ENCODE results near the gene COMMD1.

DNA sequence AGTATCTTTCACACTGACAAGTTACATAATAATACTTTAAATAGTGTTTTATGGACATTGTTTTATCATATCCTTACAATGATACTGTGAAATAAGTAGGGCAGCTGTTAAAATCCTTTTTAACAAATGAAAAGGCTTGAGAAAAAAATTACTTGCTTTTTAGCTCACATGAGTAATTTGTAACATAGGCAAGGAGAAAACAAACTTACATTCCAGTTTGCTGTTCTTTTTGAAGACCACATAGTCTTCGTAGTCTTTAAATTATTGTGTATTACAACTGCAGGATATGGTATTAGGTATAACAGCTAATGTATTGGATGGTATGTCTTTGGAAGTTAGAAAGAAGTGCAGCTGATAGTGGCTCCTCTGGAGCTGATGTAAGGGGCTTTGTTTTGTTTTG is 130.8 kb downstream of the COMMD1 start:
- TF ChIP-seq, protein P1, sequence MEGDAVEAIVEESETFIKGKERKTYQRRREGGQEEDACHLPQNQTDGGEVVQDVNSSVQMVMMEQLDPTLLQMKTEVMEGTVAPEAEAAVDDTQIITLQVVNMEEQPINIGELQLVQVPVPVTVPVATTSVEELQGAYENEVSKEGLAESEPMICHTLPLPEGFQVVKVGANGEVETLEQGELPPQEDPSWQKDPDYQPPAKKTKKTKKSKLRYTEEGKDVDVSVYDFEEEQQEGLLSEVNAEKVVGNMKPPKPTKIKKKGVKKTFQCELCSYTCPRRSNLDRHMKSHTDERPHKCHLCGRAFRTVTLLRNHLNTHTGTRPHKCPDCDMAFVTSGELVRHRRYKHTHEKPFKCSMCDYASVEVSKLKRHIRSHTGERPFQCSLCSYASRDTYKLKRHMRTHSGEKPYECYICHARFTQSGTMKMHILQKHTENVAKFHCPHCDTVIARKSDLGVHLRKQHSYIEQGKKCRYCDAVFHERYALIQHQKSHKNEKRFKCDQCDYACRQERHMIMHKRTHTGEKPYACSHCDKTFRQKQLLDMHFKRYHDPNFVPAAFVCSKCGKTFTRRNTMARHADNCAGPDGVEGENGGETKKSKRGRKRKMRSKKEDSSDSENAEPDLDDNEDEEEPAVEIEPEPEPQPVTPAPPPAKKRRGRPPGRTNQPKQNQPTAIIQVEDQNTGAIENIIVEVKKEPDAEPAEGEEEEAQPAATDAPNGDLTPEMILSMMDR (IDR thresholded peaks at IDR 0.05) = no peak
- TF ChIP-seq POLR2A (IDR thresholded peaks at IDR 0.05) (no peak), POLR2AphosphoS5 (IDR thresholded peaks at IDR 0.05) (no peak)
